ENCODE measurements around the gene PHACTR3. TPM values are rescaled to one million over a fixed set of nuclear protein-coding genes. Genes with fewer than 3 reads are reported as not detected.

Gene PHACTR3
- total RNA-seq, 1 experiment from 2014 or later = not detected

GRCh38 chr20:59729506-59729905, 125.2 kb downstream of the PHACTR3 start:
- Histone ChIP-seq H3K23me2 (ENCODE audit: insufficient read length, low read depth, low read length, poor library complexity, severe bottlenecking) (no peaks in the 10 kb centered on the region), H3K9me3 (ENCODE audit: control insufficient read depth, low read depth, low read length) (no peaks in the 10 kb centered on the region), H3K27me3 (ENCODE audit: insufficient read depth, low read length) (no peaks in the 10 kb centered on the region; the same call in 1 of the 2 replicates), H3K4me2 (ENCODE audit: insufficient read depth, insufficient read length, low read length) (no peak overlapping the region), H2BK120ac (ENCODE audit: low read depth, low read length, poor library complexity, severe bottlenecking) (no peak overlapping the region), H3K27ac (ENCODE audit: insufficient read length, low read depth, low read length) (no peak overlapping the region), H2AFZ (ENCODE audit: low read length) (no peak overlapping the region), H2BK12ac (ENCODE audit: insufficient read length, low read depth, low read length) (no peak overlapping the region), H2BK15ac (ENCODE audit: low read depth, low read length) (no peak overlapping the region), H3K18ac (ENCODE audit: insufficient read length, low read depth, low read length) (no peak overlapping the region), H4K8ac (replicated peaks; ENCODE audit: insufficient read length, low read depth, low read length) (no peak overlapping the region), H3K23ac (ENCODE audit: insufficient read length, low read depth, low read length) (no peak overlapping the region), H3K4me1 (ENCODE audit: insufficient read depth, low read length) (no peaks in the 10 kb centered on the region), H2BK20ac (ENCODE audit: low read depth, low read length, poor library complexity, severe bottlenecking) (no peak overlapping the region), H3K9ac (ENCODE audit: extremely low read depth, insufficient read length, low read length) (no peak overlapping the region), H4K5ac (ENCODE audit: insufficient read length, low read depth, low read length) (no peak overlapping the region), H3K4ac (ENCODE audit: low read depth, low read length) (no peak overlapping the region), H2BK5ac (ENCODE audit: insufficient read length, low read length) (no peak overlapping the region), H3K79me1 (ENCODE audit: insufficient read depth, low read depth, low read length, poor library complexity, severe bottlenecking) (no peaks in the 10 kb centered on the region), H3T11ph (ENCODE audit: low read length) (no peak overlapping the region), H3K56ac (ENCODE audit: insufficient read length, low read depth, low read length) (no peak overlapping the region), H2AK5ac (ENCODE audit: insufficient read length, low read length) (no peak overlapping the region), H3K79me2 (ENCODE audit: insufficient read depth, low read length) (no peaks in the 10 kb centered on the region), H4K20me1 (ENCODE audit: control insufficient read depth, insufficient read depth, insufficient read length) (no peaks in the 10 kb centered on the region), H3K14ac (ENCODE audit: insufficient read depth, low read length) (no peak overlapping the region), H4K91ac (ENCODE audit: insufficient read length, low read depth, low read length) (no peak overlapping the region)
- H3K4me1 Mint-ChIP-seq = no peaks in the 10 kb centered on the region
- no CpG with 5 or more reads among the region's 5 CpGs for WGBS (ENCODE audit: extremely low coverage, insufficient read length, low lambda C conversion rate)
- peaks cover 0 to 71% of the 10 kb centered on the region in 2 experiments; a peak in 2 of 5 replicates for H3K9me3 Mint-ChIP-seq
- no peak for DNase-seq
- no peak for TF ChIP-seq CTCF (conservative IDR thresholded peaks at IDR 0.05)
- no peak overlapping the region for H3K4me3 Mint-ChIP-seq
- H3K36me3 Mint-ChIP-seq (ENCODE audit: insufficient read depth in 1 of 3, low read depth in 3 of 3) = peaks cover 0 to 14% (median 2%) of the 10 kb centered on the region in 3 experiments; a peak in 3 of 7 replicates
- H3K27ac Mint-ChIP-seq = no peak overlapping the region
- peaks cover 22% of the 10 kb centered on the region for H3K27me3 Mint-ChIP-seq (ENCODE audit: low read depth)

Measured in H9 (cell line).